ENCODE results near the gene ZRANB3.

The ZRANB3 gene

DNA sequence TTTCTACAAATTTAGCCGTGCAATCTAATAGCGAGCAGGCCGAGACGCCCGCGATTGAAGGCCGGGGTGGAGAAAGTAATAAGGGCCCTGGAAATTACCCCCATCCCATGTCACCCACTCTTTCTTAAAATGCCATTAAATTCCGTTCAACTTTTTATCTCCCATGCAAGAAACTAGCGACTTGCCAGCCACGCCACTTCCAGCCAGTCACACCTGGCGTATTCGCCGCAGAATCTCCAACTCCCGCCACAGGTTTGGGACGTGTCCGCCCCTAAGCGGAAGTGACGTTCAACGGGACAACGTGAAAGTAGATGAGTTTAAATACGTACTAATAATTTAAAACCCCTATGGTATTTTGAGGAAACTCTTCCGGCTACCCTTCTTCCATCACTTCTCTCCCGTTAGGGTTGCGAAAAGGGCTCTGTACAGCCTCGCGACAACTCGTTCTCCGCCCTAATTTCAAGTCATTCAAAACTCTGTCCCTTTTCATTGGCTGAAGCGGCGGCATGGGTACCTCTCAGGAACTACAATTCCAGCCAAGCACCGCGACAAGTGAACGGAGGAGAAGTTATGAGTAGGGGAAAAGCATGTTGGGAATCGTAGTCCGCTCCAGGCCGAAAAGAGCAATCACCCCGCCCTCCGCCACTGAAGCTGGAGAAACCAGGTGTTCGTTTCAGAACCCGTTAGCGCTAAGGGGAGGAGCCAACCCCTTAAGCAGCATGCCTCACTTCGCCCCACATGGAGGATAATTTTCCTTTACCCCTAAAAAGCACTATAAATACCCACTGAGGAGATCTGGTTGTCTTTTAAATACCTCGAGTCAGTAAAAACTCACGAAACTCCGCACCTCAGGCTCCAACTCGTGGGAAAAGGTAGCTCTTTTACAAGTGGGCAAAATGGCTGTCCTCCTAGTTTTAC is at the start of gene ZRANB3:
Gene ZRANB3 (minus strand): TSS at position 906 of the 918 bp plus-strand sequence.
- Histone ChIP-seq H3K9ac (ENCODE audit: insufficient read length) (peak within 1 kb of the TSS; percentile 92), H3K27ac (peak within 1 kb of the TSS; percentile 96), H3K36me3 (ENCODE audit: insufficient read depth, low read length) (peaks cover 5% of the 10 kb centered on the region; the same call in 1 of the 2 replicates), H3K4me3 (peak within 1 kb of the TSS; percentile 91), H3K9me3 (ENCODE audit: low read depth, low read length) (no peaks in the 10 kb centered on the region)
- TF ChIP-seq POLR2AphosphoS5 (IDR thresholded peaks at IDR 0.05; ENCODE audit: borderline replicate concordance, low read depth, low read length) = no peak; the same call in 1 of the 2 replicates
- no peak for TF ChIP-seq EZH2 (IDR thresholded peaks at IDR 0.05)
- no peak for TF ChIP-seq FOXP2 (optimal IDR thresholded peaks at IDR 0.05; ENCODE audit: control extremely low read depth, extremely low read length, insufficient read depth)
- peak; percentile 96 for DNase-seq (ENCODE audit: low read depth, low spot score)

DNA sequence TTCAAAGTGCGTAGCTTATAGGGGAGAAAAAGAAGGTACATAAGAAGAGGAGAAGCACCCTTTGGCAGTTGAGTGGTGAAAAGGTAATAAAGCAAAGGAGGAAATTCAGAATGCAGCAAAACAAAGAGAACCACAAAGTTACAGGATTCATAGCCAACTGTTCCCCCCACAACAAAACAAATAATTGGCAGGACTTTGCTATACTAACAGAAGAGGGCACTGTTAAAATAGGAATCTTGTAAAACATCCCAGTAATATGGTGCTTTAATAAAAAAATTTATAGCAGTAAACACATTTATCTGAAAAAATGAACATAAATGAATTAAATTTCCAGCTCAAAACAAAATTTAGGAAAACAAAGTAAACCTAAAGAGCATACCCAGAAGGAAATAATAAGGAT is 42.6 kb upstream of the ZRANB3 start:
- Histone ChIP-seq H3K9ac (ENCODE audit: insufficient read length) (no peak overlapping the region), H3K9me3 (ENCODE audit: low read depth, low read length) (no peaks in the 10 kb centered on the region), H3K27ac (no peak overlapping the region), H3K4me3 (no peak overlapping the region), H3K36me3 (ENCODE audit: insufficient read depth, low read length) (peaks cover 14% of the 10 kb centered on the region)
- TF ChIP-seq POLR2AphosphoS5 (IDR thresholded peaks at IDR 0.05; ENCODE audit: borderline replicate concordance, low read depth, low read length) (no peak), EZH2 (IDR thresholded peaks at IDR 0.05) (no peak), FOXP2 (optimal IDR thresholded peaks at IDR 0.05; ENCODE audit: control extremely low read depth, extremely low read length, insufficient read depth) (no peak)
- no peak for DNase-seq (ENCODE audit: low read depth, low spot score)

DNA sequence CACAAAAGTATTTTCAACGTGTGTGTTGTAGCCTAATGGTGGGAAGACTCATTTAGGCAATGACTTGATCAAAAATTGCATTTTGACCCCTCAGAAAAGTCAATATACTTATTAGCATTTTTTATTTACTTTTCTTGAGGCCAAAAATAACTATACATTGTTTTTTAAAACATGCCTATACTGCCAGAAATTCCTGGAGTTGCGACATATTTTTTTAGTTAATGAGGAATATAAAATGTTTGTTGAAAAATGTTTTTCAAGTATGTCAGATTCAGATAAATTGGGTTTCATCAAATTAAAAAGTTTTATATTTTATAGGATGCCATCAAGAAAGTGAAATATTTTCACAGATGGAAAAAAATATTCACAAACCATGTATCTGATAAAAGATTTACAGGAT is 39.9 kb upstream of the ZRANB3 start:
- no peak overlapping the region for H3K9ac ChIP-seq (ENCODE audit: insufficient read length)
- H3K27ac ChIP-seq = no peak overlapping the region
- H3K4me3 ChIP-seq = no peak overlapping the region
- H3K9me3 ChIP-seq (ENCODE audit: low read depth, low read length) = no peaks in the 10 kb centered on the region
- DNase-seq (ENCODE audit: low read depth, low spot score) = no peak
- no peak for TF ChIP-seq EZH2 (IDR thresholded peaks at IDR 0.05)
- no peak for TF ChIP-seq POLR2AphosphoS5 (IDR thresholded peaks at IDR 0.05; ENCODE audit: borderline replicate concordance, low read depth, low read length)
- TF ChIP-seq FOXP2 (optimal IDR thresholded peaks at IDR 0.05; ENCODE audit: control extremely low read depth, extremely low read length, insufficient read depth) = no peak
- peaks cover 14% of the 10 kb centered on the region for H3K36me3 ChIP-seq (ENCODE audit: insufficient read depth, low read length)

DNA sequence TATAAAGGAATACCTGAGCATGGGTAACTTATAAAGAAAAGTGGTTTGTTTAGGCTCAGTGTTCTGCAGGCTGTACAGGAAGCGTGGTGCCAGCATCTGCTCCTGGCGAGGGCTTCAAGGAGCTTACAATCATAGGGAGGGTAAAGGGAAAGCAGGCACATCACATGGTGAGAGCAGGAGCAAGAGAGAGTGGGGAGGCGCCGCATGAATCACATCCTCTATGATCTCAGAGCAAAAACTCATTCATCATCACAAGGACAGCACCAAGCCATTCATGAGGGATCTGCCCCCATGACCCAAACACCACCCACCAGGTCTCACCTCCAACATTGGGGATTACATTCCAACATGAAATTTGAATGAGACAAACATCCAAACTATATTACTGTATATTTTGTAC is 32.8 kb upstream of the ZRANB3 start:
- H3K27ac ChIP-seq = no peak overlapping the region
- no peaks in the 10 kb centered on the region; the same call in 1 of the 2 replicates for H3K36me3 ChIP-seq (ENCODE audit: insufficient read depth, low read length)
- no peak overlapping the region for H3K9ac ChIP-seq (ENCODE audit: insufficient read length)
- no peak for DNase-seq (ENCODE audit: low read depth, low spot score)
- no peak overlapping the region for H3K4me3 ChIP-seq
- TF ChIP-seq FOXP2 (optimal IDR thresholded peaks at IDR 0.05; ENCODE audit: control extremely low read depth, extremely low read length, insufficient read depth) (no peak), POLR2AphosphoS5 (IDR thresholded peaks at IDR 0.05; ENCODE audit: borderline replicate concordance, low read depth, low read length) (no peak), EZH2 (IDR thresholded peaks at IDR 0.05) (no peak)
- H3K9me3 ChIP-seq (ENCODE audit: low read depth, low read length) = no peaks in the 10 kb centered on the region

DNA sequence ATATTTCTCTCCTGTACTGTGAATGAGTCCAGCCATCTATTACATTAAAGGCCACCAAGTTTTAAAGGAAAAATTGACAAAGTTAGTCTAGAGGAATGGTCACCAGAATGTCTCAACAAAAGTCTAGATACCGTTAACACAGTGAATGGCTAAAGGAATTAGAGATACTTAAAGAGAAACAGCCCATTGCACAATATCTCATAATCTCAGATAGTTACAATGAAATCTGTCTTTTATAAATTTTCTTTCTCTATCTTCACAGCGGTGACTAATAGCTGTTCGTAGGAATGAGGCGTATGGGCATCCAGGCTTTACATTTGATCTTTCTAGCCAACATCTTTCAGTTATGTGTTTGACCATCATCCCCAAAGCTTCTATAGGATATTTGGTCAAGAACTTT is 30.9 kb upstream of the ZRANB3 start:
- no peak overlapping the region for H3K9ac ChIP-seq (ENCODE audit: insufficient read length)
- DNase-seq (ENCODE audit: low read depth, low spot score) = no peak
- H3K36me3 ChIP-seq (ENCODE audit: insufficient read depth, low read length) = no peaks in the 10 kb centered on the region; the same call in 1 of the 2 replicates
- TF ChIP-seq POLR2AphosphoS5 (IDR thresholded peaks at IDR 0.05; ENCODE audit: borderline replicate concordance, low read depth, low read length) (no peak), FOXP2 (optimal IDR thresholded peaks at IDR 0.05; ENCODE audit: control extremely low read depth, extremely low read length, insufficient read depth) (no peak), EZH2 (IDR thresholded peaks at IDR 0.05) (no peak)
- H3K27ac ChIP-seq = no peak overlapping the region
- H3K9me3 ChIP-seq (ENCODE audit: low read depth, low read length) = no peaks in the 10 kb centered on the region
- no peak overlapping the region for H3K4me3 ChIP-seq

DNA sequence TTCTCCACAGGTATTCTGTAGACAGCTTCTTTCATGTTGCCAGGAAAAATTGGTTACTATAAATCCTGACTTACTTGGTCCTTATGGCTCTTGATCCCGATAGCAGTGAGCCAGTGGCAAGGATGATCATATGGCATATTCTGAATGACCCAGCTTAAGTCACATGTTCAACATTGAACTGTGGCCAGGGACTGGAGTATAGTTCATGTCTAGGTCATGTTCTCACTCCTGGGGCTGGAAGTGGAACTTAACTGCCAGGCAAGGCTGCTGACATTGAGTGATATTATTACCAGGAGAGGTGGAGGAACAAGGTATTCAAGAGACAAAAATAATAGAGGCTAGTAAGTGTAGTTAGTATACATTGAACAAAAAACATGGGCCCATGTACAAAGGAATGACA is 26.5 kb upstream of the ZRANB3 start:
- no peak overlapping the region for H3K27ac ChIP-seq
- DNase-seq (ENCODE audit: low read depth, low spot score) = no peak
- H3K9me3 ChIP-seq (ENCODE audit: low read depth, low read length) = 0 out of 2 replicates have a peak, but pooled peaks cover 2% of the 10 kb centered on the region
- no peak overlapping the region for H3K4me3 ChIP-seq
- peaks cover 13% of the 10 kb centered on the region for H3K36me3 ChIP-seq (ENCODE audit: insufficient read depth, low read length)
- H3K9ac ChIP-seq (ENCODE audit: insufficient read length) = no peak overlapping the region
- no peak for TF ChIP-seq FOXP2 (optimal IDR thresholded peaks at IDR 0.05; ENCODE audit: control extremely low read depth, extremely low read length, insufficient read depth)
- TF ChIP-seq POLR2AphosphoS5 (IDR thresholded peaks at IDR 0.05; ENCODE audit: borderline replicate concordance, low read depth, low read length) = no peak
- TF ChIP-seq EZH2 (IDR thresholded peaks at IDR 0.05) = no peak

DNA sequence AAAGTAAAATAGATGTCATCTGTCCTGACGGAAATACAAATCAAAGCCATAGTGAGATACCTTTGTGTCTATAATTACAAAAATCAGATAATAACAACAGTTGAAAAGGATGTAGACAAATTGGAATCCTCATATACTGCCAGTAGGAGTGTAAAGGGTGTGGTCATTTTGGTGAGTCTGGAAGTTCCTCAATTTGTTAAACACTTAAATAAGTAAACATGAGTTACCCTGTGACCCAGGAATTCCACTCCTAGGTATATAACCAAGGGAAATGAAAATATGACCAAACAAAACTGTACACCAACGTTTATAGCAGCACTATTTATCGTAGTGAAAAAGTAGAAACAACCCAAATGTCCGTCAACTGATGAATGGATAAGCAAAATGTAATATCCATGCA is 24.3 kb upstream of the ZRANB3 start:
- Histone ChIP-seq H3K36me3 (ENCODE audit: insufficient read depth, low read length) (peaks cover 13% of the 10 kb centered on the region), H3K9ac (ENCODE audit: insufficient read length) (no peak overlapping the region), H3K27ac (no peak overlapping the region), H3K4me3 (no peak overlapping the region), H3K9me3 (ENCODE audit: low read depth, low read length) (0 out of 2 replicates have a peak, but pooled peaks cover 2% of the 10 kb centered on the region)
- DNase-seq (ENCODE audit: low read depth, low spot score) = no peak
- TF ChIP-seq POLR2AphosphoS5 (IDR thresholded peaks at IDR 0.05; ENCODE audit: borderline replicate concordance, low read depth, low read length) (no peak), EZH2 (IDR thresholded peaks at IDR 0.05) (no peak), FOXP2 (optimal IDR thresholded peaks at IDR 0.05; ENCODE audit: control extremely low read depth, extremely low read length, insufficient read depth) (no peak)

DNA sequence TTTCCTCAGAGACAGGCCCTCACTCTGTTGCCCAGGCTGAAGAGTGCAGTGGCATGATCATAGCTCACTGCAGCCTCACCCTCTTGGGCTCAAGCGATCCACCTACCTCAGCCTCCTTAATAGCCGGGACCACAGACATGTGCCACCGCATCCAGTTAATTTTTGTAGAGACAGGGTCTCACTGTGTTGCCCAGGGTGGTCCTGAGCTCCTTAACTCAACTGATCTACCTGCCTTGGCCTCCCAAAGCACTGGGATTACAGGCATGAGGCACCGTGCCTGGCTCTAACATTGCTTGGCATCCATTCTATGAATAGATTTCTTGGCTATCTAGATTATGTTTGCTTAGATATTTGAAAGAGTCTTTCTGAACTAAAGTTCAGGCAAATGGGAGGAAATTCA is 21.9 kb upstream of the ZRANB3 start:
- DNase-seq (ENCODE audit: low read depth, low spot score) = no peak
- H3K4me3 ChIP-seq = no peak overlapping the region
- H3K27ac ChIP-seq = no peak overlapping the region
- H3K9me3 ChIP-seq (ENCODE audit: low read depth, low read length) = 0 out of 2 replicates have a peak, but pooled peaks cover 2% of the 10 kb centered on the region
- TF ChIP-seq FOXP2 (optimal IDR thresholded peaks at IDR 0.05; ENCODE audit: control extremely low read depth, extremely low read length, insufficient read depth) (no peak), POLR2AphosphoS5 (IDR thresholded peaks at IDR 0.05; ENCODE audit: borderline replicate concordance, low read depth, low read length) (no peak), EZH2 (IDR thresholded peaks at IDR 0.05) (no peak)
- no peak overlapping the region for H3K9ac ChIP-seq (ENCODE audit: insufficient read length)
- peaks cover 18% of the 10 kb centered on the region for H3K36me3 ChIP-seq (ENCODE audit: insufficient read depth, low read length)
